ENCODE measurements around the gene SVOPL. TPM values are rescaled to one million over a fixed set of nuclear protein-coding genes. Genes with fewer than 3 reads are reported as not detected.

Gene SVOPL
- total RNA-seq, 1 experiment from 2014 or later = 1.1 TPM

DNA sequence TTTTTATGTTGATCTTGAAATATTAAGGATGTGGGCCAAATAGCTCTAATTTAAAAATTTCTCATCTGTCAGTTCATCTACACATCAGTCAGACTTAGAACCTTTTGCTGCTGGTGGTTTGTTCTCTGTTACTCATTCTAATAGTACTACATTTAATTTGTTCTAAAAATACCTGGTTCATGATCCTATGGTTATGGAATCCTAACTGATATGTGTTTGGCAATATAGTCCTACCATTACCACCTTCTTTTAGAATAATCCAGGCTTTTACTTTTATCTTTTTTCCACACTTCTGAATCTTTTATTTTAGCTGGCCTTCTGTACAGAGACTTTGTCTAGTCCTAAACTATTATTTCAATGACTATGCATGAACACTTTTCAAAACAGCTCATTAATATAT lies 116.9 kb downstream of the SVOPL start:
- Histone ChIP-seq H3K79me1 (ENCODE audit: insufficient read depth, low read depth, low read length, poor library complexity, severe bottlenecking) (peaks cover 2% of the 10 kb centered on the region), H3K4me2 (ENCODE audit: insufficient read depth, insufficient read length, low read length) (no peak overlapping the region), H3K79me2 (ENCODE audit: insufficient read depth, low read length) (no peaks in the 10 kb centered on the region), H4K5ac (ENCODE audit: insufficient read length, low read depth, low read length) (no peak overlapping the region), H2BK120ac (ENCODE audit: low read depth, low read length, poor library complexity, severe bottlenecking) (no peak overlapping the region), H3K9me3 (ENCODE audit: control insufficient read depth, low read depth, low read length) (no peaks in the 10 kb centered on the region), H2AK5ac (ENCODE audit: insufficient read length, low read length) (no peak overlapping the region), H3K23me2 (ENCODE audit: insufficient read length, low read depth, low read length, poor library complexity, severe bottlenecking) (no peaks in the 10 kb centered on the region), H3K27ac (ENCODE audit: insufficient read length, low read depth, low read length) (no peak overlapping the region), H2AFZ (ENCODE audit: low read length) (no peak overlapping the region), H3K4ac (ENCODE audit: low read depth, low read length) (no peak overlapping the region), H2BK15ac (ENCODE audit: low read depth, low read length) (no peak overlapping the region), H3K4me1 (ENCODE audit: insufficient read depth, low read length) (no peaks in the 10 kb centered on the region), H3K18ac (ENCODE audit: insufficient read length, low read depth, low read length) (no peak overlapping the region), H2BK12ac (ENCODE audit: insufficient read length, low read depth, low read length) (no peak overlapping the region), H3T11ph (ENCODE audit: low read length) (no peak overlapping the region), H4K20me1 (ENCODE audit: control insufficient read depth, insufficient read depth, insufficient read length) (no peaks in the 10 kb centered on the region), H2BK20ac (ENCODE audit: low read depth, low read length, poor library complexity, severe bottlenecking) (no peak overlapping the region), H3K56ac (ENCODE audit: insufficient read length, low read depth, low read length) (no peak overlapping the region), H2BK5ac (ENCODE audit: insufficient read length, low read length) (no peak overlapping the region), H3K9ac (ENCODE audit: extremely low read depth, insufficient read length, low read length) (no peak overlapping the region), H4K91ac (ENCODE audit: insufficient read length, low read depth, low read length) (no peak overlapping the region), H3K14ac (ENCODE audit: insufficient read depth, low read length) (no peak overlapping the region), H3K23ac (ENCODE audit: insufficient read length, low read depth, low read length) (no peak overlapping the region), H3K27me3 (ENCODE audit: insufficient read depth, low read length) (no peaks in the 10 kb centered on the region), H4K8ac (replicated peaks; ENCODE audit: insufficient read length, low read depth, low read length) (no peak overlapping the region)
- peaks cover 63 to 90% (median 82%) of the 10 kb centered on the region in 3 experiments for H3K36me3 Mint-ChIP-seq (ENCODE audit: insufficient read depth in 1 of 3, low read depth in 3 of 3)
- peaks cover 2 to 13% of the 10 kb centered on the region in 2 experiments; a peak in 3 of 4 replicates for H3K4me1 Mint-ChIP-seq
- TF ChIP-seq, protein P1, sequence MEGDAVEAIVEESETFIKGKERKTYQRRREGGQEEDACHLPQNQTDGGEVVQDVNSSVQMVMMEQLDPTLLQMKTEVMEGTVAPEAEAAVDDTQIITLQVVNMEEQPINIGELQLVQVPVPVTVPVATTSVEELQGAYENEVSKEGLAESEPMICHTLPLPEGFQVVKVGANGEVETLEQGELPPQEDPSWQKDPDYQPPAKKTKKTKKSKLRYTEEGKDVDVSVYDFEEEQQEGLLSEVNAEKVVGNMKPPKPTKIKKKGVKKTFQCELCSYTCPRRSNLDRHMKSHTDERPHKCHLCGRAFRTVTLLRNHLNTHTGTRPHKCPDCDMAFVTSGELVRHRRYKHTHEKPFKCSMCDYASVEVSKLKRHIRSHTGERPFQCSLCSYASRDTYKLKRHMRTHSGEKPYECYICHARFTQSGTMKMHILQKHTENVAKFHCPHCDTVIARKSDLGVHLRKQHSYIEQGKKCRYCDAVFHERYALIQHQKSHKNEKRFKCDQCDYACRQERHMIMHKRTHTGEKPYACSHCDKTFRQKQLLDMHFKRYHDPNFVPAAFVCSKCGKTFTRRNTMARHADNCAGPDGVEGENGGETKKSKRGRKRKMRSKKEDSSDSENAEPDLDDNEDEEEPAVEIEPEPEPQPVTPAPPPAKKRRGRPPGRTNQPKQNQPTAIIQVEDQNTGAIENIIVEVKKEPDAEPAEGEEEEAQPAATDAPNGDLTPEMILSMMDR (conservative IDR thresholded peaks at IDR 0.05) = no peak
- H3K27ac Mint-ChIP-seq = no peak overlapping the region; a peak in 1 of 7 replicates
- no peak for DNase-seq
- peaks cover 1% of the 10 kb centered on the region; the same call in 1 of the 2 replicates for H3K27me3 Mint-ChIP-seq (ENCODE audit: low read depth)
- no peaks in the 10 kb centered on the region for H3K9me3 Mint-ChIP-seq
- no peak overlapping the region for H3K4me3 Mint-ChIP-seq
